Measurements from ENCODE around the gene MICALL1.

MICALL1 gene

GRCh38 chr22:37894939-37895670 lies 11.0 kb upstream of the MICALL1 start:
- DNase-seq (ENCODE audit: low read depth) = no peak
- TF ChIP-seq, protein P1, sequence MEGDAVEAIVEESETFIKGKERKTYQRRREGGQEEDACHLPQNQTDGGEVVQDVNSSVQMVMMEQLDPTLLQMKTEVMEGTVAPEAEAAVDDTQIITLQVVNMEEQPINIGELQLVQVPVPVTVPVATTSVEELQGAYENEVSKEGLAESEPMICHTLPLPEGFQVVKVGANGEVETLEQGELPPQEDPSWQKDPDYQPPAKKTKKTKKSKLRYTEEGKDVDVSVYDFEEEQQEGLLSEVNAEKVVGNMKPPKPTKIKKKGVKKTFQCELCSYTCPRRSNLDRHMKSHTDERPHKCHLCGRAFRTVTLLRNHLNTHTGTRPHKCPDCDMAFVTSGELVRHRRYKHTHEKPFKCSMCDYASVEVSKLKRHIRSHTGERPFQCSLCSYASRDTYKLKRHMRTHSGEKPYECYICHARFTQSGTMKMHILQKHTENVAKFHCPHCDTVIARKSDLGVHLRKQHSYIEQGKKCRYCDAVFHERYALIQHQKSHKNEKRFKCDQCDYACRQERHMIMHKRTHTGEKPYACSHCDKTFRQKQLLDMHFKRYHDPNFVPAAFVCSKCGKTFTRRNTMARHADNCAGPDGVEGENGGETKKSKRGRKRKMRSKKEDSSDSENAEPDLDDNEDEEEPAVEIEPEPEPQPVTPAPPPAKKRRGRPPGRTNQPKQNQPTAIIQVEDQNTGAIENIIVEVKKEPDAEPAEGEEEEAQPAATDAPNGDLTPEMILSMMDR (IDR thresholded peaks at IDR 0.05; ENCODE audit: control insufficient read depth, insufficient read depth, low read depth, low read length, missing control alignments) = no peak
- no peak overlapping the region for H3K4me3 ChIP-seq (ENCODE audit: control insufficient read depth, low read depth, low read length)

GRCh38 chr22:37896181-37896592 lies 9.9 kb upstream of the MICALL1 start:
- TF ChIP-seq, protein P1 (IDR thresholded peaks at IDR 0.05; ENCODE audit: control insufficient read depth, insufficient read depth, low read depth, low read length, missing control alignments) = no peak
- DNase-seq (ENCODE audit: low read depth) = no peak
- H3K4me3 ChIP-seq (ENCODE audit: control insufficient read depth, low read depth, low read length) = no peak overlapping the region

DNA sequence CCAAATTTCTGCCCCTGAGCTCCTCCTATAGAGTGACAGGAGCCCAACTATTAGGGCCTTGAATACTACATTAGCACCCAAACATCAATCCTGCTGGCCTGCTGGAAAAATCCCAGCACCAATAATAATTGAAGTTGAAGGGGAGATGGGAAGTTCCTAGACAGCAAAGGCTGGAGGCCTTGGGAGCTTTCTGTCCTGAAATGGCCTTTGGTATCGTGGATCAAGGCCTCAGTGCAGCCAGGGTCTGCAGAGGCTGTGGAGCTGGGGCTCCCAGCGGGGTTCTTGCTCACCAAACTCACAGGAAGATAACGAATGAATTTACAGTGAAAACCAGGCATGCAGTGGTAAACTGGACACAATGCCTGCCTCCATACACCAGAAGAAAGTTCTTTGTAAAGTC lies 9.2 kb upstream of the MICALL1 start:
- TF ChIP-seq, protein P1 (IDR thresholded peaks at IDR 0.05; ENCODE audit: control insufficient read depth, insufficient read depth, low read depth, low read length, missing control alignments) = no peak
- no peak for DNase-seq (ENCODE audit: low read depth)

GRCh38 chr22:37897807-37898206 lies 8.3 kb upstream of the MICALL1 start:
- TF ChIP-seq, protein P1 (IDR thresholded peaks at IDR 0.05; ENCODE audit: control insufficient read depth, insufficient read depth, low read depth, low read length, missing control alignments) = no peak
- H3K4me3 ChIP-seq (ENCODE audit: control insufficient read depth, low read depth, low read length) = no peak overlapping the region
- DNase-seq (ENCODE audit: low read depth) = no peak

More for the DNA sequence above, 9.2 kb upstream of the MICALL1 start:
- no peak overlapping the region for H3K4me3 ChIP-seq (ENCODE audit: control insufficient read depth, low read depth, low read length)

DNA sequence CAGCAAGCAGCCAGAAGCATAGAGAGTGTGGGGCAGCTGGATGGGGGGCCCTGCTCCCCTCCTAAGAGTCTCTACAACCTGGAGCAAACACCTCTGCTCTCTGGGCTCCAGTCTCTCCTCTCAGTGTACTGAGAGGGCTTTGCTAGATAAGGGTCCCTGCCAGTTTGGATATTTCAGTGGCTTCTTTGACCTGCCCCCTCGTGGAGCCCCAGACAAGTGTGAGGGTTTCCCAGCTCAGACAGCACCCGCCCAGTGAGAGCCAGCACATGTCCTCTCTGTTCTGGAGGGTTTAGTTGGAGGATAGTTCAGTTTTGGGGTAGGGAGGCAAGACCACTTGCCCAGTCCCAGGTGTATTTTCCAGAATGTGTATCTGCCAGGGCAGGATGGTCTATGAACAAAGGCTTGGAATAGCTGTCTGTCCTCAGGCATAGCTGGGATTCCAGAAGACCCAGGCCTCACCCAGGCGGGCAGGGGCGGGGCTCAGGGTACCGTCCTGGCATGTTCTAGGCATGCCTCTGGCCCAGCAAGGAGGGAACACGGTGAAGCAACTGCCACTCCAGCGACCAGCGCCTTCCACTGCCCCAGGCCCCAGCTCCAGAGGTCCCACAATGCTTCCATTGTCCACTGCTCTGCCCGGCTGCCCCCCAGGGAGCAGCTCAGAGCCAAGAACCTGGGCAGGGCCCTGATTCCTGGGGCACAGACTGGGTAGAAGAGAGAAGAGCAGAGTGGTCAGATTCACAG lies 7.5 kb upstream of the MICALL1 start:
- no peak overlapping the region for H3K4me3 ChIP-seq (ENCODE audit: control insufficient read depth, low read depth, low read length)
- TF ChIP-seq, protein P1 (IDR thresholded peaks at IDR 0.05; ENCODE audit: control insufficient read depth, insufficient read depth, low read depth, low read length, missing control alignments) = no peak
- DNase-seq (ENCODE audit: low read depth) = no peak

- peak; percentile 90 for DNase-seq (ENCODE audit: low read depth)
- TF ChIP-seq, protein P1 (IDR thresholded peaks at IDR 0.05; ENCODE audit: control insufficient read depth, insufficient read depth, low read depth, low read length, missing control alignments) = no peak
- peak overlapping the region; percentile 43 for H3K4me3 ChIP-seq (ENCODE audit: control insufficient read depth, low read depth, low read length)
These were observed 1.2 kb upstream of the MICALL1 start for GRCh38 chr22:37904572-37905533.
